Prostate gland (tissue), 2 donors: ENCODE measurements around the gene TSKS.

ENCODE experiments used
- POLR2A ChIP-seq: fragments of 450-650 bp; IDR thresholded peaks from one replicate; pipeline ENCODE4 v1.6.1; 2016; ENCODE audit warnings: antibody characterized with exemption, mild to moderate bottlenecking
- POLR2AphosphoS5 ChIP-seq: sonication (generic); formaldehyde crosslinking; IDR thresholded peaks from one replicate; pipeline ENCODE4 v1.6.1; 2017; ENCODE audit warnings: antibody characterized with exemption
- TF ChIP-seq, protein P1 (sequence below), 4 experiments: fragments of 200-600 bp in 2 of 4; fragments of 450-650 bp in 2 of 4; sonication (generic) in 2 of 4; IDR thresholded peaks; 1 replicate in 3 of 4; 2 replicates in 1 of 4; pipeline ENCODE4 v1.5.1; 2016 to 2019; ENCODE audit warnings: antibody characterized with exemption in 4 of 4, mild to moderate bottlenecking in 2 of 4, moderate library complexity in 2 of 4

DNA sequence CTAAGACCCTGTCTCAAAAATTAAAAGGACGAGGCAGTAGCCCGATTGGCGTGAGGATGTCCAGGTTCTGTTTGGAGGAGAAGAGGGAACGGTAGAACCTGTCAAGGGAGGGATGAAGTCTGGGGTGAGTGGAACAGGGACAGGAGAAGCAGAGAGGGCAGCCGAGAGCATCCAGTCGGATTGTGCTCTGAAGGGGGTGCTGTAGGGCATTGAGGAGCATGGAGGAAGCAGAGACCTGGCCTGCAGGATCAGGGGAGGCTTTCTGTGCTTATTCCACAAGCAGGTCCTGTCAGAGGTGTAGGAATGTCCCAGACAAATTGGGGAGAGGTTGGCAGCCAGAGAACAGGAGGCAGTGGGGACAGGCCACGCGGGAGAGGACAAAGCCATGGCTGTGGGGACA, 17.8 kb upstream of the TSKS start:
- no peak for TF ChIP-seq POLR2A
- TF ChIP-seq, protein P1, sequence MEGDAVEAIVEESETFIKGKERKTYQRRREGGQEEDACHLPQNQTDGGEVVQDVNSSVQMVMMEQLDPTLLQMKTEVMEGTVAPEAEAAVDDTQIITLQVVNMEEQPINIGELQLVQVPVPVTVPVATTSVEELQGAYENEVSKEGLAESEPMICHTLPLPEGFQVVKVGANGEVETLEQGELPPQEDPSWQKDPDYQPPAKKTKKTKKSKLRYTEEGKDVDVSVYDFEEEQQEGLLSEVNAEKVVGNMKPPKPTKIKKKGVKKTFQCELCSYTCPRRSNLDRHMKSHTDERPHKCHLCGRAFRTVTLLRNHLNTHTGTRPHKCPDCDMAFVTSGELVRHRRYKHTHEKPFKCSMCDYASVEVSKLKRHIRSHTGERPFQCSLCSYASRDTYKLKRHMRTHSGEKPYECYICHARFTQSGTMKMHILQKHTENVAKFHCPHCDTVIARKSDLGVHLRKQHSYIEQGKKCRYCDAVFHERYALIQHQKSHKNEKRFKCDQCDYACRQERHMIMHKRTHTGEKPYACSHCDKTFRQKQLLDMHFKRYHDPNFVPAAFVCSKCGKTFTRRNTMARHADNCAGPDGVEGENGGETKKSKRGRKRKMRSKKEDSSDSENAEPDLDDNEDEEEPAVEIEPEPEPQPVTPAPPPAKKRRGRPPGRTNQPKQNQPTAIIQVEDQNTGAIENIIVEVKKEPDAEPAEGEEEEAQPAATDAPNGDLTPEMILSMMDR (IDR thresholded peaks at IDR 0.05), result no peak
- TF ChIP-seq POLR2AphosphoS5, result no peak
